ENCODE data around the gene ATP2A3.

ATP2A3 gene

GRCh38 chr17:3888343-3889171 lies 75.7 kb downstream of the ATP2A3 start:
- DNase-seq: no peak

GRCh38 chr17:3887804-3888203 lies 76.4 kb downstream of the ATP2A3 start:
- DNase-seq: no peak

- DNase-seq: no peak
Observed at GRCh38 chr17:3887394-3887793, 76.8 kb downstream of the ATP2A3 start.

- DNase-seq: peak in 1 of 6 experiments; percentile 23
Observed at GRCh38 chr17:3886776-3887175, 77.5 kb downstream of the ATP2A3 start.

GRCh38 chr17:3885970-3886369 lies 78.3 kb downstream of the ATP2A3 start:
- DNase-seq: no peak

GRCh38 chr17:3885271-3885670 lies 79.0 kb downstream of the ATP2A3 start:
- no peak for DNase-seq

- no peak for DNase-seq
Observed at GRCh38 chr17:3884188-3884587, 80.0 kb downstream of the ATP2A3 start.

GRCh38 chr17:3882276-3882675 lies 82.0 kb downstream of the ATP2A3 start:
- no peak for DNase-seq

GRCh38 chr17:3880983-3881382 lies 83.3 kb downstream of the ATP2A3 start:
- DNase-seq: no peak

GRCh38 chr17:3879591-3880417 lies 84.4 kb downstream of the ATP2A3 start:
- no peak for DNase-seq

GRCh38 chr17:3879186-3879585 lies 85.1 kb downstream of the ATP2A3 start:
- DNase-seq: no peak

GRCh38 chr17:3877220-3877619 lies 87.0 kb downstream of the ATP2A3 start:
- no peak for DNase-seq

GRCh38 chr17:3875317-3875716 lies 88.9 kb downstream of the ATP2A3 start:
- no peak for DNase-seq
